ENCODE data around the gene VPS13A. TPM values are rescaled to one million over a fixed set of nuclear protein-coding genes. Genes with fewer than 3 reads are reported as not detected.
A peak's percentile ranks its signal among the peaks of the same experiment; 100 is the strongest.

VPS13A gene
- total and polyA plus RNA-seq, 10 of the 15 experiments (the other 5 are each of a cell fraction or from before 2014, with no cell fraction given): 10.0 to 35.2 (median 21.1) TPM

DNA sequence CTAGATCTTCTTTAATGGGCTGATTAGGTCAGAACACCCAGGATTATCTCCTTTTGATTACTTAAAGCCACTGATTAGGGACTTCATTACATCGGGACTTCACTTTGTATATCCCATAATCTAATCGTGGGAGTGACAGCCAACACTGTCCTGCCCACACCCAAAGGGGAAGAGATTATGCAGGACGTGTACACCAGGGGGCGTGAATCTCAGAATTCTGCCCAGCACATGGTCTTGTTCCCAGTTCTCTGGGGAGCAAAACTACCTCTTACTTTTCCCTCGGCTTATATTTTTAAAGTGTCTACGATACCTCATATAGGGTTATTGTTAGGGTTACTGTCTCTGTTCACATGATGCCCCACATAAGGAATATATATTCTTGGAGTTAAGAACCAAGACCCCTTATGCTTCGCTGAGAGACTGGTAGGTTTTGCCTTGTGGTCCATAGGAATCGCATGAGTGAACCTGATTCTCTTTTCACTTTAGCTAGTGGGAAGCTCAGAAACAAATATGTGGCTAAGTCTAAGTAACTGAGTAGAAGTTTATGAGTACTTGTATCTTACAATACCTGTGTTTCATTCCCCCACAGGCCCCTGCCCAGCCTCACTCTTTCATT is 278.1 kb downstream of the VPS13A start:
- 31% methylated on average over 8 of the region's 8 CpGs for WGBS (ENCODE audit: insufficient coverage, insufficient replicate concordance, low lambda C conversion rate, missing lambda C conversion rate)
- Histone ChIP-seq H3K79me2 (ENCODE audit: control insufficient read depth, insufficient read depth, low read length) (no peaks in the 10 kb centered on the region), H3K4me1 (ENCODE audit: control insufficient read depth, insufficient read depth, low read length) (no peaks in the 10 kb centered on the region), H3K9me3 (replicated peaks; ENCODE audit: control insufficient read depth, insufficient read depth, low read length) (no peaks in the 10 kb centered on the region), H3K27ac (ENCODE audit: control insufficient read depth, insufficient read depth) (no peak overlapping the region), H3K4me2 (ENCODE audit: control insufficient read depth, insufficient read depth) (no peak overlapping the region), H2AFZ (ENCODE audit: control insufficient read depth, low read depth, low read length) (no peak overlapping the region), H3K9ac (ENCODE audit: control insufficient read depth, insufficient read depth, low read length) (no peak overlapping the region), H3K27me3 (replicated peaks in 1 of 2; ENCODE audit: control insufficient read depth in 2 of 2, insufficient read depth in 2 of 2, low read length in 1 of 2) (no peaks in the 10 kb centered on the region; a peak in 2 of 4 replicates), H3K36me3 (ENCODE audit: control insufficient read depth in 2 of 2, insufficient read depth in 2 of 2, low read length in 1 of 2) (no peaks in the 10 kb centered on the region), H4K20me1 (ENCODE audit: control insufficient read depth, insufficient read depth) (no peaks in the 10 kb centered on the region), H3K4me3 (no peak overlapping the region)
- intact Hi-C loops (cut with micrococcal nuclease; ENCODE audit: unreplicated experiment) (loop anchor here (2.0 to 10.0 kb wide), 5 partner anchors 33 to 667 kb away; partner anchors contain the start of gene GNAQ), in situ Hi-C loops (cut with MboI) (no loop called here)
- ChIA-PET RAD21 (ENCODE audit: unreplicated experiment) (no interaction called here), CTCF (interaction anchor here (0.9 to 7.1 kb wide), 28 partner anchors 8 to 760 kb away, joined by 3 to 79 read pairs (median 6); no protein-coding TSS in a partner anchor), POLR2A (no interaction called here), SMC1A (ENCODE audit: uncharacterized antibody, unreplicated experiment) (interaction anchor here (1.0 to 3.3 kb wide), 8 partner anchors 13 to 760 kb away, joined by 3 to 17 read pairs (median 6); no protein-coding TSS in a partner anchor)
- DNase-seq (ENCODE audit: low read depth, low spot score) (no peak), FAIRE-seq (peak; percentile 44), ATAC-seq (peak; percentile 71)
- no TSS peak for BruUV-seq (replicated peaks)
- TF ChIP-seq SMC3 (IDR thresholded peaks at IDR 0.05; ENCODE audit: borderline replicate concordance, low read length) (peak; percentile 44; the same call in 1 of the 2 replicates), CTCF (IDR thresholded peaks at IDR 0.05 in 2 of 3, conservative IDR thresholded peaks at IDR 0.05 in 1 of 3; ENCODE audit: control insufficient read depth in 2 of 3, extremely low read depth in 1 of 3, insufficient read depth in 1 of 3, low read depth in 3 of 3, low read length in 3 of 3) (peak; percentile 54 to 74 (median 60)), TCF3 (IDR thresholded peaks at IDR 0.05; ENCODE audit: borderline replicate concordance, insufficient read depth, low read depth, low read length) (no peak), RAD21 (IDR thresholded peaks at IDR 0.05; ENCODE audit: insufficient read depth, low read depth, low read length) (peak; percentile 32; the same call in 1 of the 2 replicates)
- TF ChIP-seq, protein P1, sequence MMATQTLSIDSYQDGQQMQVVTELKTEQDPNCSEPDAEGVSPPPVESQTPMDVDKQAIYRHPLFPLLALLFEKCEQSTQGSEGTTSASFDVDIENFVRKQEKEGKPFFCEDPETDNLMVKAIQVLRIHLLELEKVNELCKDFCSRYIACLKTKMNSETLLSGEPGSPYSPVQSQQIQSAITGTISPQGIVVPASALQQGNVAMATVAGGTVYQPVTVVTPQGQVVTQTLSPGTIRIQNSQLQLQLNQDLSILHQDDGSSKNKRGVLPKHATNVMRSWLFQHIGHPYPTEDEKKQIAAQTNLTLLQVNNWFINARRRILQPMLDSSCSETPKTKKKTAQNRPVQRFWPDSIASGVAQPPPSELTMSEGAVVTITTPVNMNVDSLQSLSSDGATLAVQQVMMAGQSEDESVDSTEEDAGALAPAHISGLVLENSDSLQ (IDR thresholded peaks at IDR 0.05): peak; percentile 43
